KMS-11 (cell line): Measurements from ENCODE around the gene ADCY5.

ENCODE experiments used
- H2AFZ ChIP-seq: fragments of 200-600 bp; sonication (generic); 2 replicates; pipeline ENCODE4 v1.6.1; 2016; ENCODE audit warnings: antibody characterized with exemption, mixed run types, low read depth
- H3K27ac ChIP-seq: fragments of 200-600 bp; sonication (generic); 2 replicates; pipeline ENCODE4 v1.6.1; 2016; ENCODE audit warnings: mild to moderate bottlenecking, mixed run types
- H3K27me3 ChIP-seq: fragments of 200-600 bp; sonication (generic); 2 replicates; pipeline ENCODE4 v1.6.1; 2017; ENCODE audit warnings: mild to moderate bottlenecking, low read depth, mixed run types, moderate library complexity; ENCODE audit not compliant: insufficient read depth
- H3K36me3 ChIP-seq: fragments of 200-600 bp; sonication (generic); 2 replicates; pipeline ENCODE4 v1.6.1; 2017; ENCODE audit warnings: mild to moderate bottlenecking, mixed run types; ENCODE audit not compliant: insufficient read depth
- H3K4me1 ChIP-seq: fragments of 200-600 bp; sonication (generic); 2 replicates; pipeline ENCODE4 v1.6.1; 2016; ENCODE audit warnings: mild to moderate bottlenecking, low read depth, mixed run types; ENCODE audit not compliant: poor library complexity, severe bottlenecking
- H3K4me2 ChIP-seq: fragments of 200-600 bp; sonication (generic); 2 replicates; pipeline ENCODE4 v1.7.0; 2016; ENCODE audit warnings: mild to moderate bottlenecking, mixed run types
- H3K4me3 ChIP-seq: fragments of 200-600 bp; sonication (generic); IDR thresholded peaks from 2 replicates; pipeline ENCODE4 v1.6.1; 2017; ENCODE audit warnings: low read depth, low read length, mixed read lengths; ENCODE audit not compliant: insufficient read depth
- H3K79me2 ChIP-seq: fragments of 200-600 bp; sonication (generic); 2 replicates; pipeline ENCODE4 v1.6.1; 2016; ENCODE audit warnings: low read depth, mixed run types; ENCODE audit not compliant: insufficient read depth
- H3K9ac ChIP-seq: fragments of 200-600 bp; sonication (generic); 2 replicates; pipeline ENCODE4 v1.6.1; 2016; ENCODE audit warnings: mild to moderate bottlenecking, mixed run types
- H4K20me1 ChIP-seq: fragments of 200-600 bp; sonication (generic); 2 replicates; pipeline ENCODE4 v1.6.1; 2016; ENCODE audit warnings: mild to moderate bottlenecking, mixed run types; ENCODE audit not compliant: insufficient read depth
- TF ChIP-seq, protein P1 (sequence below): fragments of 200-600 bp; sonication (generic); conservative IDR thresholded peaks from 2 replicates; pipeline ENCODE4 v1.6.1; 2017; ENCODE audit warnings: low read depth, mild to moderate bottlenecking, antibody characterized with exemption, low read length, moderate library complexity, mixed read lengths

The ADCY5 gene

DNA sequence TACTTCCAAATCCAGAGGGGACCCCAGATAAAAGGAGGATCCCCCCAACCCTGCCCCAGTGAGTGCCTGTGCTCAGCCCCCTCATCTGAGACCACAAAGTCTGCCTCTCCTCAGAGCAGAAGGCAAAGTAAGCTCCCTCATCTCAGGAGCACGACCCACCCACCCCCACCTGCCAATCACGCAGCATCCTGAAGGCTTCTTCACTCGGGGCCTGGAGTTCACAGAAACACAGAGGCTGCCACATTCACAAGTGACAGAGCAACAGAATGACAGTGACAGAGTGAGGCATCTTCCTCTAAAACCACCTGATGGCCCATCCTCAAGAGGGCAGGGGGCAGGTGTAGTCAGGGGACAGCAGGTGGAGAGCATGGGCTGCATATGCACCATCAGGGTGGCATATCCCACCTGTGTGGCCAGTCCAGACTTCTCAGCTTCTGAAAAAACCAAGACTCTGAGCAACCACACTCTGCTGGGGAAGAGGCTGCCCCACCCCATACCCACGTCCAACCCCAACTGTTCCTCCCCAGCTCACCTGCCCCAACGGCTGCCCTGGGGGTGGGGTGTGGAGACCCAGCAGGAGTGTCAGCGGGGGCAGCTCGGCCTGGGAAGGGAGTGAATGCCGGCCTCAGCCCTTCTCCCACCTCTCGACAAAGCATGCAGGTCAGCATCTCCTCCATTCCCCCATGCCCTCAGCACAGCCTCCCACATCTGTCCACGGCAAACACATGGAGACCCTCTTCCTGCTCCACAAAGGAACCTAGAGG lies 19.3 kb downstream of the ADCY5 start:
- no peaks in the 10 kb centered on the region for H3K4me1 ChIP-seq
- no peak overlapping the region for H3K27ac ChIP-seq
- no peaks in the 10 kb centered on the region for H3K27me3 ChIP-seq
- no peaks in the 10 kb centered on the region for H3K36me3 ChIP-seq
- no peak overlapping the region for H3K9ac ChIP-seq
- no peaks in the 10 kb centered on the region for H4K20me1 ChIP-seq
- TF ChIP-seq, protein P1, sequence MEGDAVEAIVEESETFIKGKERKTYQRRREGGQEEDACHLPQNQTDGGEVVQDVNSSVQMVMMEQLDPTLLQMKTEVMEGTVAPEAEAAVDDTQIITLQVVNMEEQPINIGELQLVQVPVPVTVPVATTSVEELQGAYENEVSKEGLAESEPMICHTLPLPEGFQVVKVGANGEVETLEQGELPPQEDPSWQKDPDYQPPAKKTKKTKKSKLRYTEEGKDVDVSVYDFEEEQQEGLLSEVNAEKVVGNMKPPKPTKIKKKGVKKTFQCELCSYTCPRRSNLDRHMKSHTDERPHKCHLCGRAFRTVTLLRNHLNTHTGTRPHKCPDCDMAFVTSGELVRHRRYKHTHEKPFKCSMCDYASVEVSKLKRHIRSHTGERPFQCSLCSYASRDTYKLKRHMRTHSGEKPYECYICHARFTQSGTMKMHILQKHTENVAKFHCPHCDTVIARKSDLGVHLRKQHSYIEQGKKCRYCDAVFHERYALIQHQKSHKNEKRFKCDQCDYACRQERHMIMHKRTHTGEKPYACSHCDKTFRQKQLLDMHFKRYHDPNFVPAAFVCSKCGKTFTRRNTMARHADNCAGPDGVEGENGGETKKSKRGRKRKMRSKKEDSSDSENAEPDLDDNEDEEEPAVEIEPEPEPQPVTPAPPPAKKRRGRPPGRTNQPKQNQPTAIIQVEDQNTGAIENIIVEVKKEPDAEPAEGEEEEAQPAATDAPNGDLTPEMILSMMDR = no peak
- no peak overlapping the region for H2AFZ ChIP-seq
- H3K4me3 ChIP-seq = no peak overlapping the region
- H3K4me2 ChIP-seq = no peak overlapping the region
- H3K79me2 ChIP-seq = no peaks in the 10 kb centered on the region

DNA sequence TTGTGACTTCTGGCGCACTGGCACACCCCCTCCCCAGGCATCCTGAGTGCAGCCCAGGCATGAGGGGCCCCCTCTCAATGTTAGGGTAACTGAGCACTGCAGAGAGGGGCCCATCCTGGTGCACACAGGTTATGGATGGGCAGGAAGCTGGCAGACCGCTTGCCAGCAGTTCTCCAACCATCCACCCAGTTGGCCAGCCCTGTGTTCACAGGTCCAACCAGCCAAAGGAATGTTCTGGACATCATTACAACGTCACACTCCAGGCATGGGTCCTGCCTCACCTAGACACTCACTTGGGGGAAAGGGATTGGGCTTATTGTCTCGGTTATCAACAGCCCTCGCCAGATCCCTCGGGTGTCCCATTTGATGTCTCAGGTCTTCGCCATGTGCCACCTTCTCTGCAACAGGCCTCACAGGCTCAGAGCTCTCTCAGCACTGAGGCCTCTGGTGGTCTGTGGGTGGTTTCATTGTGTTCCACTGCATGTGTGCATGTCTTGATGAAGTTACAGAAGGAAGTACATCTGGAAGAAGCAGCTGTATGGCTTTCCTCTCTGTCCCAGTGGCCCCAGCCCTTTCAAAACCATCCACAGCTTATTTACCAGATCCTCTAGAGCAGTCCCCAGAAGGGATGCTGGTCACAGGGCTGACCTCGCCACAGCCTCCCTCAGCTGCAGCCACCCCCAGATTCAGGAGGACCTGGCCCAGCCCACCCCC lies 23.7 kb downstream of the ADCY5 start:
- Histone ChIP-seq H3K36me3 (no peaks in the 10 kb centered on the region), H3K27me3 (no peaks in the 10 kb centered on the region), H2AFZ (no peak overlapping the region), H3K9ac (no peak overlapping the region), H3K4me2 (no peak overlapping the region), H4K20me1 (no peaks in the 10 kb centered on the region), H3K4me1 (peaks cover 3% of the 10 kb centered on the region), H3K27ac (no peak overlapping the region), H3K79me2 (no peaks in the 10 kb centered on the region), H3K4me3 (no peak overlapping the region)
- TF ChIP-seq, protein P1 = no peak

GRCh38 chr3:123424321-123424998 lies 24.4 kb downstream of the ADCY5 start:
- Histone ChIP-seq H3K4me1 (peaks cover 3% of the 10 kb centered on the region), H3K36me3 (no peaks in the 10 kb centered on the region), H3K27ac (no peak overlapping the region), H3K4me2 (no peak overlapping the region), H4K20me1 (no peaks in the 10 kb centered on the region), H3K9ac (no peak overlapping the region), H3K79me2 (no peaks in the 10 kb centered on the region), H2AFZ (no peak overlapping the region), H3K27me3 (no peaks in the 10 kb centered on the region), H3K4me3 (no peak overlapping the region)
- TF ChIP-seq, protein P1 = no peak

- Histone ChIP-seq H3K9ac (no peak overlapping the region), H3K4me2 (no peak overlapping the region), H3K36me3 (no peaks in the 10 kb centered on the region), H3K79me2 (no peaks in the 10 kb centered on the region), H3K4me3 (no peak overlapping the region), H3K27me3 (no peaks in the 10 kb centered on the region), H3K27ac (no peak overlapping the region), H4K20me1 (no peaks in the 10 kb centered on the region), H2AFZ (no peak overlapping the region), H3K4me1 (peaks cover 3% of the 10 kb centered on the region)
- TF ChIP-seq, protein P1 = no peak
These were observed 25.1 kb downstream of the ADCY5 start for GRCh38 chr3:123423806-123424205.
